ENCODE data around the gene PCGF6.
"Not testable (repeated sequence)": the region's sequence is repeated elsewhere in the genome, so short reads cannot be mapped to it uniquely, and the experiment has no call there.

PCGF6 gene

GRCh38 chr10:103382769-103383168 is 31.8 kb upstream of the PCGF6 start:
- no peak for TF ChIP-seq CTCF (IDR thresholded peaks at IDR 0.05; ENCODE audit: insufficient read depth, low read depth, low read length, missing control alignments)
- peak; percentile 73 for DNase-seq (ENCODE audit: low read depth)
- H3K4me3 ChIP-seq (ENCODE audit: low read depth, low read length) = no peak overlapping the region

GRCh38 chr10:103374263-103374662 is 23.3 kb upstream of the PCGF6 start:
- no peak for TF ChIP-seq CTCF (IDR thresholded peaks at IDR 0.05; ENCODE audit: insufficient read depth, low read depth, low read length, missing control alignments)

GRCh38 chr10:103373544-103373943 is 22.6 kb upstream of the PCGF6 start:
- TF ChIP-seq CTCF (IDR thresholded peaks at IDR 0.05; ENCODE audit: insufficient read depth, low read depth, low read length, missing control alignments) = no peak
- peak; percentile 71 for DNase-seq (ENCODE audit: low read depth)
- no peak overlapping the region for H3K4me3 ChIP-seq (ENCODE audit: low read depth, low read length)

More at GRCh38 chr10:103374263-103374662, 23.3 kb upstream of the PCGF6 start:
- H3K4me3 ChIP-seq (ENCODE audit: low read depth, low read length) = no peak overlapping the region
- DNase-seq (ENCODE audit: low read depth) = no peak

GRCh38 chr10:103367782-103368518 is 17.0 kb upstream of the PCGF6 start, which contains the start of gene TAF5:
Gene TAF5, plus strand, starts transcription at chr10:103367976. Its CDS starts 14 bp downstream, at chr10:103367990.
- peak; percentile 98 for DNase-seq (ENCODE audit: low read depth)
- peak within 1 kb of the TSS; percentile 90 for H3K4me3 ChIP-seq (ENCODE audit: low read depth, low read length)
- TF ChIP-seq CTCF (IDR thresholded peaks at IDR 0.05; ENCODE audit: insufficient read depth, low read depth, low read length, missing control alignments) = no peak

- no peak for TF ChIP-seq CTCF (IDR thresholded peaks at IDR 0.05; ENCODE audit: insufficient read depth, low read depth, low read length, missing control alignments)
- peak overlapping the region; percentile 90 for H3K4me3 ChIP-seq (ENCODE audit: low read depth, low read length)
- DNase-seq (ENCODE audit: low read depth) = peak; percentile 9
Measured at GRCh38 chr10:103367379-103367781, 16.4 kb upstream of the PCGF6 start.

- not testable (repeated sequence) for DNase-seq (ENCODE audit: low read depth); H3K4me3 ChIP-seq (ENCODE audit: low read depth, low read length)
Measured at GRCh38 chr10:103360791-103361190, 9.9 kb upstream of the PCGF6 start.

- H3K4me3 ChIP-seq (ENCODE audit: low read depth, low read length); DNase-seq (ENCODE audit: low read depth): not testable (repeated sequence)
Measured at GRCh38 chr10:103359493-103359892, 8.6 kb upstream of the PCGF6 start.

All from GM12865 (cell line).